Retinal pigment epithelial cell (primary cell): Measurements from ENCODE around the gene COBL.

Experiments used
- DNase-seq: peaks from one replicate; pipeline ENCODE4 v3.0.0-alpha.2; 2010; ENCODE audit warnings: low read depth
- H3K4me3 ChIP-seq: 2 replicates; pipeline ENCODE4 v1.5.1; 2011; ENCODE audit warnings: mild to moderate bottlenecking, low read length, control low read depth, moderate library complexity
- CTCF ChIP-seq: conservative IDR thresholded peaks from 2 replicates; pipeline ENCODE4 v1.5.1; 2011; ENCODE audit warnings: low read depth, low read length, control low read depth, inconsistent platforms

The COBL gene

GRCh38 chr7:51307651-51308210, 8.9 kb downstream of the COBL start:
- TF ChIP-seq CTCF, result no peak
- no peak overlapping the region for H3K4me3 ChIP-seq
- no peak for DNase-seq

- H3K4me3 ChIP-seq, result no peak overlapping the region
- no peak for TF ChIP-seq CTCF
- DNase-seq, result no peak
Measured at GRCh38 chr7:51306761-51307160, 9.8 kb downstream of the COBL start.

GRCh38 chr7:51304729-51305128, 11.9 kb downstream of the COBL start:
- DNase-seq, result no peak
- no peak for TF ChIP-seq CTCF
- H3K4me3 ChIP-seq, result no peak overlapping the region

- TF ChIP-seq CTCF, result no peak
Measured at GRCh38 chr7:51303142-51303525, 13.5 kb downstream of the COBL start.

GRCh38 chr7:51301806-51302205, 14.8 kb downstream of the COBL start:
- no peak overlapping the region for H3K4me3 ChIP-seq
- DNase-seq, result no peak
- no peak for TF ChIP-seq CTCF

More at GRCh38 chr7:51303142-51303525, 13.5 kb downstream of the COBL start:
- DNase-seq, result no peak
- no peak overlapping the region for H3K4me3 ChIP-seq

GRCh38 chr7:51300762-51301674, 15.6 kb downstream of the COBL start:
- no peak overlapping the region for H3K4me3 ChIP-seq
- no peak for TF ChIP-seq CTCF
- no peak for DNase-seq
